ENCODE results near the gene FRS2. TPM values are rescaled to one million over a fixed set of nuclear protein-coding genes. Genes with fewer than 3 reads are reported as not detected.

The FRS2 gene
- total RNA-seq, 2 donors from 2014 or later: 39.5 to 65.6 TPM

DNA sequence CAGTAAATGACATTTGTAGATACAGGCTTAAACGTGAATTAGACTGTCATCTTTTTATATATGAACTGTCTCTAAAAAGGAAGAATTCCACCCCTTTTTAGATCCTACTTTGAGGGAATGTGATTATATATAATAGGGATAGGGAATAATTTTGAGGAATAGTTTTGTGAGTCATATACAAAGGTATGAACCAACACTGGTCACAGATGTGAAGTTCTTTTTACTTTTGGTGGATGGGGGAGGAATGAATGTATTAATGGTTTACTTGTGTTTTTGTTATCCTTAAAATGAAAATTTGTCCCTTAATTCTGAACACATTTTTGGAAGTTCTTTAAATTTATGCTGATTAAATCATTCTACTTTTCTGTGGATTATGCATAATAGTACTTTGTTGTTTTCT is 30.4 kb downstream of the FRS2 start:
- Histone ChIP-seq H3K4me3 (no peak overlapping the region), H3K27me3 (replicated peaks; ENCODE audit: insufficient read depth) (no peaks in the 10 kb centered on the region), H3K36me3 (no peaks in the 10 kb centered on the region), H3K9me3 (no peaks in the 10 kb centered on the region), H3K4me1 (replicated peaks) (peaks cover 3% of the 10 kb centered on the region), H3K27ac (no peak overlapping the region)
- 63% methylated on average over 1 of the region's 1 CpG for whole genome bisulfite sequencing
- intact Hi-C loops (cut with DNase I): no loop called here
- no peak for DNase-seq (ENCODE audit: low spot score)
- TF ChIP-seq POLR2A (IDR thresholded peaks at IDR 0.05): no peak
- TF ChIP-seq CTCF (IDR thresholded peaks at IDR 0.05): no peak
- no peak for TF ChIP-seq POLR2AphosphoS5 (IDR thresholded peaks at IDR 0.05)

- no peak for DNase-seq (ENCODE audit: low spot score)
- WGBS: 80% methylated on average over 5 of the region's 5 CpGs
- peaks cover 3% of the 10 kb centered on the region for H3K4me1 ChIP-seq (replicated peaks)
- no peaks in the 10 kb centered on the region for H3K9me3 ChIP-seq
- H3K27me3 ChIP-seq (replicated peaks; ENCODE audit: insufficient read depth): no peaks in the 10 kb centered on the region
- H3K4me3 ChIP-seq: no peak overlapping the region
- H3K27ac ChIP-seq: no peak overlapping the region
- intact Hi-C loops (cut with DNase I): no loop called here
- no peaks in the 10 kb centered on the region for H3K36me3 ChIP-seq
- no peak for TF ChIP-seq POLR2A (IDR thresholded peaks at IDR 0.05)
- no peak for TF ChIP-seq POLR2AphosphoS5 (IDR thresholded peaks at IDR 0.05)
- TF ChIP-seq CTCF (IDR thresholded peaks at IDR 0.05): no peak
Measured at GRCh38 chr12:69501154-69501895, 31.1 kb downstream of the FRS2 start.

DNA sequence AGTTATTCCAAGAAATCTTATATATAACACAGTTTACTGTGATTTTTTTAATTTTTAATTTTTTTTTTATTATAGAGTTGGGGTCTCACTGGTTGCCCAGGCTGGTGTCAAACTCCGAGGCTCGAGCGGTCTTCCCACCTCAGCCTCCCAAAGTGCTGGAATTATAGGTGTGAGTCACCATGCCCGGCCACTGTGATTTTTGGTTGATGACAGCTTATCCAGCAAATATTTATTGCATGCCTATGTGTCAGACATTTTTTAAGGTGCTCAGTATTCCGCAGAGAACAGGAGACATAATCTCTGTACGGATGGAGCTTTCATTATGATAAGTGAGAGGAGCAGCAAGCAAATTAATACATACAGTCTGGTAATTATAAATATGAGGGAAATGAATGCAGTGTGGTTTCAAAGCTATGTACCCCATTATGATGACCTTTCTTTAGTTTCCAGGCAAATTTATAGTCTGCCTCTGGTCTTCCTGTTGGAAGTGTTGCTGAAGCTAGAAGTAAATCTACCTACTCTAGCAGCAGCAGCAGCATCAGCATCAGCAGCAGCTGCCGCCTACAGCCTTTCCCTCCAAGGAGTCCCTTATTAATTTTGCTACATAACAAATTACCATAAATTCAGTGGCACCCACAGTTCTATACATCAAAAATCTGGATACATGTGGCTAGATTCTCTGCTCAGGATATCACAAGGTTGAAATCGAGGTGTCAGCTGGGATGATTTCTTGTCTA is 32.3 kb downstream of the FRS2 start:
- H3K9me3 ChIP-seq: no peaks in the 10 kb centered on the region
- H3K27me3 ChIP-seq (replicated peaks; ENCODE audit: insufficient read depth): no peaks in the 10 kb centered on the region
- H3K4me3 ChIP-seq: no peak overlapping the region
- DNase-seq (ENCODE audit: low spot score): no peak
- TF ChIP-seq POLR2AphosphoS5 (IDR thresholded peaks at IDR 0.05): no peak
- no peak for TF ChIP-seq POLR2A (IDR thresholded peaks at IDR 0.05)
- no peak for TF ChIP-seq CTCF (IDR thresholded peaks at IDR 0.05)
- no peak overlapping the region for H3K27ac ChIP-seq
- no peaks in the 10 kb centered on the region for H3K36me3 ChIP-seq
- 92% methylated on average over 8 of the region's 8 CpGs for WGBS
- intact Hi-C loops (cut with DNase I): no loop called here
- H3K4me1 ChIP-seq (replicated peaks): peaks cover under 1% of the 10 kb centered on the region

DNA sequence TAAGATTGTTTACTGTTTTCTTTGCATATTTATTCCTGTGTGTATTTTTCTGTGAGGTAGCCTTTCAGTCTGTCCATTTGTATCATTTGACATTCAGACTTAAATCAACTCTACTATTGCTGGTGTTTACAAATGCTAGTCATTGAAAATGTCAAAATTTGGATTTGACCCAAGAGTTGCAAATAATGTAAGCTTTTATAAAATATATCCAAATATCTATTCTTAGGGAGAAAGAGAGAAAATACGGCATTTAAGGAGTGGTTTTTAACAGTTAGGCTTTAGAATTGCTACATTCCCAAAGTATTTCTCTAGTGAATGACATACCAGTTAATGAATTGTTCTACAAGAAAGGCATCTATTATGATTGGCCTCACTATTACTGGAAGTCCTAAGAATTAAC is 37.9 kb downstream of the FRS2 start:
- intact Hi-C loops (cut with DNase I): no loop called here
- Histone ChIP-seq H3K27ac (no peak overlapping the region), H3K4me1 (replicated peaks) (peaks cover 7% of the 10 kb centered on the region), H3K4me3 (no peak overlapping the region), H3K9me3 (no peaks in the 10 kb centered on the region), H3K27me3 (replicated peaks; ENCODE audit: insufficient read depth) (no peaks in the 10 kb centered on the region), H3K36me3 (no peaks in the 10 kb centered on the region)
- no peak for DNase-seq (ENCODE audit: low spot score)
- TF ChIP-seq POLR2A (IDR thresholded peaks at IDR 0.05) (no peak), CTCF (IDR thresholded peaks at IDR 0.05) (no peak), POLR2AphosphoS5 (IDR thresholded peaks at IDR 0.05) (no peak)
- WGBS: 93% methylated on average over 1 of the region's 1 CpG

Data from prostate gland (tissue), 2 donors.